Psoas muscle (tissue), 8 donors: Measurements from ENCODE around the gene ACACA. TPM values are rescaled to one million over a fixed set of nuclear protein-coding genes. Genes with fewer than 3 reads are reported as not detected.
"Not testable (repeated sequence)": the region's sequence is repeated elsewhere in the genome, so short reads cannot be mapped to it uniquely, and the experiment has no call there.

Experiments used
- ATAC-seq, 4 donors: fragments of 200-7000 bp; cut with Tn5 transposase; one replicate each; pipeline ENCODE4 v1.9.1; 2020; ENCODE audit warnings: moderate library complexity in 3 of 4, mild to moderate bottlenecking in 2 of 4
- DNase-seq, 2 donors: peaks; one replicate each; pipeline ENCODE4 v3.0.0-alpha.2; 2020
- H3K27ac ChIP-seq: fragments of 200-600 bp; one replicate; pipeline ENCODE4 v1.8.0; 2022
- H3K27me3 ChIP-seq, 3 donors: fragments of 200-600 bp in 1 of 3; one replicate each; pipeline versions ENCODE4 v1.6.1 to v1.8.0; 2013 to 2022; ENCODE audit warnings: low read length in 2 of 3, mild to moderate bottlenecking in 2 of 3, moderate library complexity in 1 of 3; ENCODE audit not compliant: insufficient read depth in 3 of 3
- H3K36me3 ChIP-seq, 2 donors: fragments of 200-600 bp in 1 of 2; one replicate each; pipeline versions ENCODE4 v1.6.1 to v1.8.0; 2013 to 2022; ENCODE audit warnings: low read depth in 1 of 2, mild to moderate bottlenecking in 1 of 2, moderate library complexity in 1 of 2; ENCODE audit not compliant: insufficient read depth in 1 of 2
- H3K4me1 ChIP-seq: fragments of 200-600 bp; one replicate; pipeline ENCODE4 v1.8.0; 2022
- H3K4me3 ChIP-seq: fragments of 200-600 bp; one replicate; pipeline ENCODE4 v1.8.0; 2022; ENCODE audit warnings: mild to moderate bottlenecking
- H3K9me3 ChIP-seq: fragments of 200-600 bp; one replicate; pipeline ENCODE4 v1.8.0; 2022
- CTCF ChIP-seq: fragments of 200-600 bp; IDR thresholded peaks from one replicate; pipeline ENCODE4 v1.8.0; 2022; ENCODE audit warnings: antibody characterized with exemption
- WGBS, 3 donors: extraction: QIAGEN DNeasy Blood & Tissue Kit; methylation state at CpG; one replicate each; pipeline versions ENCODE4 v1.1.6 to v1.1.7; 2013; 5-methylcytosine and 5-hydroxymethylcytosine counted together
- intact Hi-C, 2 donors: fragments of 100-400 bp; cut with DNase I; formaldehyde crosslinking; loops; one replicate each; pipeline versions ENCODE4 v1.11.0 to v1.14.2; 2022
- polyA plus RNA-seq, 3 donors: library from polyadenylated mRNA; stranded (reverse); fragments of 200-250 nt; gene quantifications; one replicate each; pipeline ENCODE4 v1.2.3, GENCODE V29; 2013
- total RNA-seq, 4 donors: library from RNA; stranded (reverse); fragmentation: NEBNext Ultra II Directional in 2 of 4; extraction: Animal tissue kit (Norgen Biotek cat#: 25700) in 2 of 4; gene quantifications; one replicate each; pipeline versions ENCODE4 v1.2.1 to v1.2.4, GENCODE V29; 2021 to 2023
- donor health status: healthy with polysubstance abuse.
- donor health status: DM: no; HTN: no; CAD: no; lungs with moderate emphysema.
- donor health status: Bipolar disorder and iron deficiency.
- donor health status: healthy.
- donor health status: DM: yes; HTN: yes; CAD: no.
- donor health status: DM: no; HTN: no; CAD: no.
- donor health status: DM: no; HTN: no; CAD: no.
- donor health status: DM: yes; HTN: yes; CAD: no.

ACACA gene
- total and polyA plus RNA-seq, 7 donors = 7.2 to 42.6 (median 21.5) TPM

- Histone ChIP-seq H3K9me3 (no peaks in the 10 kb centered on the region), H3K4me1 (peaks cover 18% of the 10 kb centered on the region), H3K4me3 (peak overlapping the region; percentile 86), H3K27ac (peak overlapping the region; percentile 90), H3K27me3 (no peaks in the 10 kb centered on the region), H3K36me3 (peaks cover 0 to 3% of the 10 kb centered on the region in 2 donors)
- DNase-seq (peak; percentile 96 to 97), ATAC-seq (peak; percentile 94 to 97 (median 96))
- 0 to 1% (median 0%) methylated on average over 42 to 88 of the region's 88 CpGs for whole genome bisulfite sequencing, 3 donors
- intact Hi-C loops = loop anchor here (5.0 kb wide), 1 partner anchor 48 kb away; the partner anchor contains the start of genes ACACA (in 2 of the 2) and TADA2A (in 2 of the 2)
- peak; percentile 55 for TF ChIP-seq CTCF
These were observed 47.6 kb downstream of the ACACA start for GRCh38 chr17:37358830-37359681.

GRCh38 chr17:37358098-37358829, 48.4 kb downstream of the ACACA start:
- peak overlapping the region; percentile 86 for H3K4me3 ChIP-seq
- intact Hi-C loops = loop anchor here (5.0 kb wide), 1 partner anchor 49 kb away; the partner anchor contains the start of genes ACACA (in 2 of the 2) and TADA2A (in 2 of the 2)
- peak; percentile 15 to 50 (median 24) for ATAC-seq
- DNase-seq = peak; percentile 41 to 65
- H3K27me3 ChIP-seq = no peaks in the 10 kb centered on the region
- 1 to 3% (median 3%) methylated on average over 19 to 21 of the region's 21 CpGs for WGBS, 3 donors
- no peaks in the 10 kb centered on the region for H3K9me3 ChIP-seq
- H3K36me3 ChIP-seq = peaks cover 0 to 8% of the 10 kb centered on the region in 2 donors
- H3K27ac ChIP-seq = peak overlapping the region; percentile 90
- TF ChIP-seq CTCF = no peak
- peaks cover 18% of the 10 kb centered on the region for H3K4me1 ChIP-seq

- ATAC-seq, H3K27ac ChIP-seq, DNase-seq, H3K9me3 ChIP-seq, H3K27me3 ChIP-seq: not testable (repeated sequence)
- peaks cover 18% of the 10 kb centered on the region for H3K4me1 ChIP-seq
- 80 to 87% (median 81%) methylated on average over 12 of the region's 12 CpGs for WGBS, 3 donors
- intact Hi-C loops = loop anchor here (5.0 kb wide), 1 partner anchor 50 kb away; the partner anchor contains the start of genes ACACA (in 2 of the 2) and TADA2A (in 2 of the 2)
- peak overlapping the region; percentile 86 for H3K4me3 ChIP-seq
- peaks cover 0 to 20% of the 10 kb centered on the region in 2 donors for H3K36me3 ChIP-seq
These were observed 49.7 kb downstream of the ACACA start for GRCh38 chr17:37356796-37357569.

- H3K36me3 ChIP-seq, H3K4me3 ChIP-seq, ATAC-seq, DNase-seq, H3K27ac ChIP-seq, H3K27me3 ChIP-seq, H3K9me3 ChIP-seq, H3K4me1 ChIP-seq, intact Hi-C loops: not testable (repeated sequence)
- WGBS, 3 donors = 89 to 92% (median 91%) methylated on average over 8 of the region's 8 CpGs
These were observed 59.7 kb downstream of the ACACA start for GRCh38 chr17:37346863-37347402.

GRCh38 chr17:37344519-37344918, 62.1 kb downstream of the ACACA start:
- Histone ChIP-seq H3K4me3 (no peak overlapping the region), H3K27ac (no peak overlapping the region), H3K27me3 (no peaks in the 10 kb centered on the region), H3K36me3 (peaks cover 0 to 6% of the 10 kb centered on the region in 2 donors), H3K4me1 (no peaks in the 10 kb centered on the region), H3K9me3 (no peaks in the 10 kb centered on the region)
- TF ChIP-seq CTCF = no peak
- DNase-seq (no peak), ATAC-seq (no peak)
- 96 to 98% (median 97%) methylated on average over 4 of the region's 4 CpGs for WGBS, 3 donors
- intact Hi-C loops = no loop called here
